GM20000 (cell line): ENCODE measurements around the gene CGGBP1.

ENCODE experiments used
- DNase-seq: peaks from one replicate; pipeline ENCODE4 v3.0.0; 2012; ENCODE audit warnings: low spot score
- TF ChIP-seq, protein P1 (sequence below): IDR thresholded peaks from 2 replicates; pipeline ENCODE4 v1.5.1; 2012; ENCODE audit warnings: mild to moderate bottlenecking, control low read depth; ENCODE audit errors: extremely low read depth, missing control alignments

CGGBP1 gene

DNA sequence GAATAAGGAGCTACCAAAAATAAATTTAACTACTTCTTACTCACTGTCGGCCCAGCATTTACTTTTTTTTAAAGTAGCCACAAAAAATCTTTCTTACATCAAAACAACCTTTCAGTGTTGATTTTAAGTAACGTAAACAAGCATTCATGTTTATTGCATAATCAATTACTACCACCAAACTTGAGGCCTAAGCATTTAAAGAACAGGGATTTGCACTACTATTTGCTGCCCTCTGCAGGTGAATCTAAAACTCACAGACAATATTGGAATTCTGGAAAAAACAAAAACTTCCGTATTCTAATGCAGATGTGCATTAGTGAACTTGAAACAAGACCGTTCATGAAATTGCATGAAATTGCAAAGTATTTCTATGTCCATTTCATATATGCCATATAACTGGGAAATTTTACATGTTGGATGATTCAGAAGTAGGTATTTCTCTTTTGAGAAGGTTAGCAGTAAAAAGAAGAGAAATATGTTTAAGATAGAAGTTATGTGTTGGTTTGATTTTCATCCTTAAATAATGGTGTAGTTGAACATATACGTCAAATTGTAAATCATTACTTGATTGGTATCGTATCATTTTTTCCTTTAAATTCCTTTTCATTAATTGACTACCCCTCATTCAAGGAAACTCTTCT, 55.6 kb downstream of the CGGBP1 start:
- no peak for DNase-seq
- TF ChIP-seq, protein P1, sequence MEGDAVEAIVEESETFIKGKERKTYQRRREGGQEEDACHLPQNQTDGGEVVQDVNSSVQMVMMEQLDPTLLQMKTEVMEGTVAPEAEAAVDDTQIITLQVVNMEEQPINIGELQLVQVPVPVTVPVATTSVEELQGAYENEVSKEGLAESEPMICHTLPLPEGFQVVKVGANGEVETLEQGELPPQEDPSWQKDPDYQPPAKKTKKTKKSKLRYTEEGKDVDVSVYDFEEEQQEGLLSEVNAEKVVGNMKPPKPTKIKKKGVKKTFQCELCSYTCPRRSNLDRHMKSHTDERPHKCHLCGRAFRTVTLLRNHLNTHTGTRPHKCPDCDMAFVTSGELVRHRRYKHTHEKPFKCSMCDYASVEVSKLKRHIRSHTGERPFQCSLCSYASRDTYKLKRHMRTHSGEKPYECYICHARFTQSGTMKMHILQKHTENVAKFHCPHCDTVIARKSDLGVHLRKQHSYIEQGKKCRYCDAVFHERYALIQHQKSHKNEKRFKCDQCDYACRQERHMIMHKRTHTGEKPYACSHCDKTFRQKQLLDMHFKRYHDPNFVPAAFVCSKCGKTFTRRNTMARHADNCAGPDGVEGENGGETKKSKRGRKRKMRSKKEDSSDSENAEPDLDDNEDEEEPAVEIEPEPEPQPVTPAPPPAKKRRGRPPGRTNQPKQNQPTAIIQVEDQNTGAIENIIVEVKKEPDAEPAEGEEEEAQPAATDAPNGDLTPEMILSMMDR: peak; percentile 44

DNA sequence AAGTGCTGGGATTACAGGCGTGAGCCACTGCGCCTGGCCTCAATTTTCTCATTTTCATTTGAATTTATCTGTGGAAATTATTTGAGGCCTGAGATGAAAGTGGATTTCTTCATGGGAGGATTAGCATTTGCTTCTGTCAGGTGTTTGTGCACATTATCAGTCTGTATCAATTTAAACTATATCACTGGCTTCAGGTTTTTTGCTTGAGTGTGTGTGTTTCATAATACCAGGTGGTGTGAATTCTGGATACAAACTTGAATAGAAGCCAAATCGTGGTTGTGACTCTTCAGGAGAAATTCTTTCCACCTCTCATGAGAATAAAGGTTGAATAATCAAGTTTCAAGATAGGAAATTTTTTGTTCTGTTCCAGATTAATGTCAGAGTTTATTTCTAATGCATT, 56.4 kb downstream of the CGGBP1 start:
- TF ChIP-seq, protein P1: no peak
- DNase-seq: no peak
